Activated CD4-positive, alpha-beta memory T cell treated with anti-CD3 and anti-CD28 coated beads for 36 hours (primary cell): ENCODE results near the gene TMEM123. TPM values are rescaled to one million over a fixed set of nuclear protein-coding genes. Genes with fewer than 3 reads are reported as not detected.

ENCODE experiments used
- CTCF ChIA-PET: fragments of 350-600 bp; sonication (Branson Sonifier 250); formaldehyde crosslinking; loops from one replicate; lab custom pipeline; 2021; ENCODE audit warnings: antibody characterized with exemption, inconsistent platforms; lab: Charles Lee
- POLR2A ChIA-PET: fragments of 350-600 bp; sonication (Branson Sonifier 250); formaldehyde crosslinking; loops from one replicate; lab custom pipeline; 2021; ENCODE audit warnings: antibody characterized with exemption; lab: Charles Lee
- DNase-seq: peaks from one replicate; pipeline ENCODE4 v3.0.0-alpha.2; 2020
- H3K27ac Mint-ChIP-seq: one replicate; pipeline ENCODE4 v1.8.0; 2021; ENCODE audit warnings: mixed read lengths
- H3K27me3 Mint-ChIP-seq: one replicate; pipeline ENCODE4 v1.8.0; 2021; ENCODE audit warnings: mixed read lengths
- H3K36me3 Mint-ChIP-seq: one replicate; pipeline ENCODE4 v1.8.0; 2021; ENCODE audit warnings: mixed read lengths
- H3K4me1 Mint-ChIP-seq: one replicate; pipeline ENCODE4 v1.8.0; 2021; ENCODE audit warnings: low read depth, mixed read lengths
- H3K4me3 Mint-ChIP-seq: one replicate; pipeline ENCODE4 v1.8.0; 2021; ENCODE audit warnings: mild to moderate bottlenecking, mixed read lengths
- H3K9me3 Mint-ChIP-seq: one replicate; pipeline ENCODE4 v1.8.0; 2021; ENCODE audit warnings: mixed read lengths
- intact Hi-C: fragments of 100-400 bp; cut with micrococcal nuclease; formaldehyde crosslinking; loops from one replicate; pipeline ENCODE4 v1.15.1; 2023
- total RNA-seq, 2 experiments: library from RNA; stranded (reverse); gene quantifications; one replicate each; pipeline ENCODE4 v1.2.3, GENCODE V29; 2021

Gene TMEM123
- total RNA-seq, 2 experiments from 2014 or later, result 175 to 180 TPM

GRCh38 chr11:102407901-102408300 lies 44.7 kb downstream of the TMEM123 start:
- ChIA-PET CTCF (interaction anchor here (0.9 to 1.5 kb wide), 4 partner anchors 11 to 88 kb away, joined by 3 to 7 read pairs (median 3); no protein-coding TSS in a partner anchor), POLR2A (no interaction called here)
- H3K9me3 Mint-ChIP-seq, result no peaks in the 10 kb centered on the region
- H3K36me3 Mint-ChIP-seq, result peaks cover 19% of the 10 kb centered on the region
- intact Hi-C loops, result no loop called here
- no peak overlapping the region for H3K4me3 Mint-ChIP-seq
- no peak overlapping the region for H3K27ac Mint-ChIP-seq
- H3K27me3 Mint-ChIP-seq, result no peaks in the 10 kb centered on the region
- no peak for DNase-seq
- peaks cover 71% of the 10 kb centered on the region for H3K4me1 Mint-ChIP-seq

DNA sequence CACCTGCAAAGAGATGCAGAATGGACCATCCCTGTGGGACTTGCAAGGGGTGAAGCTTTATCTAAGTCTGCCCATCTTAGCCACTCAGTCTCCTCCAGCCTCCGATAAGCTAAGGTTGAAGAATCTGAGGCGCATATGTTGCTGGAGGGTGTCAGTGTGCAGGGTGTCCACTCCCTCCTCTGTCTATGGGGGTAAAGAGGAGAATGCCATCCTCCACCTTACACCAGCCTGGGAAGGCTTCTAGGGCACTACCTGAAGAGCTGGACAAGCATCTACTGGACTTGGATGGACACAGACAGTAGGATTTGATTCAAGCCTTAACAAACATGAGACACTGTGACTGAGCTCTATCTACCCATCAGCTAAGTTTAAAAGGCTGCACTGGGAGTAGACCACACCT lies 46.5 kb downstream of the TMEM123 start:
- no peak for DNase-seq
- POLR2A ChIA-PET, result interaction anchor here (1.0 kb wide), 1 partner anchor 46 kb away, joined by 4 read pairs; no protein-coding TSS in a partner anchor
- intact Hi-C loops, result no loop called here
- CTCF ChIA-PET, result interaction anchor here (0.5 to 1.9 kb wide), 6 partner anchors 16 to 388 kb away, joined by 3 to 13 read pairs (median 6); no protein-coding TSS in a partner anchor
- Mint-ChIP-seq H3K4me1 (peaks cover 75% of the 10 kb centered on the region), H3K27ac (no peak overlapping the region), H3K36me3 (peaks cover 34% of the 10 kb centered on the region), H3K27me3 (no peaks in the 10 kb centered on the region), H3K9me3 (no peaks in the 10 kb centered on the region), H3K4me3 (no peak overlapping the region)

DNA sequence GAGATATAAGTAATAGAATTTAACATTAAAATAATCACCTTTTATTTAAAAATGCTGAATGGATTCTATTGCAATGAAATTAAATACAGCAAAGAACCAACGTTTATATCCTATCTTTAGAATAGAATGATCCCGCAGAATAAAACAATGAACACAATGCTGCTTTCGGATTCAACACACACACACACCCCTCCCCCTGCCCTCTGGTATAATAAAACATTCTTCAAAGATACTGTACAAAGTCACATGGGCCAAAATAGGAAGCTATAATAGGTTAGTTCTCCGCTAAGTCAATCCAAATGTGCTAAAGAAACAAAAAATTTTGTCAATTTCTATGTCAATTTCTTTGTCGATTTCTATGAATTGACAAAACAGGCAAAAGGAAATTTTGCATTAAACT lies 47.1 kb downstream of the TMEM123 start:
- no peaks in the 10 kb centered on the region for H3K9me3 Mint-ChIP-seq
- CTCF ChIA-PET, result no interaction called here
- no peak overlapping the region for H3K4me3 Mint-ChIP-seq
- H3K4me1 Mint-ChIP-seq, result peaks cover 72% of the 10 kb centered on the region
- POLR2A ChIA-PET, result no interaction called here
- intact Hi-C loops, result no loop called here
- H3K36me3 Mint-ChIP-seq, result peaks cover 38% of the 10 kb centered on the region
- no peak for DNase-seq
- no peaks in the 10 kb centered on the region for H3K27me3 Mint-ChIP-seq
- H3K27ac Mint-ChIP-seq, result no peak overlapping the region

DNA sequence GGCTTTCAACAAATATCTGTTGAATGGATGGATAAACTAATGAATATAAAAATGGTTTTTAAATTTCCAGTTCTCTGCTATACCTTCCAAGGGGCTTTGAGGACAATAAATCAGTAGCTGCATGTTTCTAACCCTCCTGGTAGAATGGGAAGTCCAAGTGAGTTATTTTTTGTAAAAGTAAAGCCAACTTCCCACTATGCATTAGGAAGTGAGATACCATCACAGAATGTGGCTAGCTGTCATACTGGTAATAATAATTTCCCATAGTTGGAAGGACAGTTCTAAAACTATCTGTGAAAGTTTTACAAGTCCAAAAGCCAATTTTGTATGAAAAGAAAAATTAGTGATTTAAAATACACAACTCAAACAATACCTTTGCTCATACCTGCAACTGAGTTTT lies 50.0 kb downstream of the TMEM123 start:
- H3K4me1 Mint-ChIP-seq, result peaks cover 60% of the 10 kb centered on the region

DNA sequence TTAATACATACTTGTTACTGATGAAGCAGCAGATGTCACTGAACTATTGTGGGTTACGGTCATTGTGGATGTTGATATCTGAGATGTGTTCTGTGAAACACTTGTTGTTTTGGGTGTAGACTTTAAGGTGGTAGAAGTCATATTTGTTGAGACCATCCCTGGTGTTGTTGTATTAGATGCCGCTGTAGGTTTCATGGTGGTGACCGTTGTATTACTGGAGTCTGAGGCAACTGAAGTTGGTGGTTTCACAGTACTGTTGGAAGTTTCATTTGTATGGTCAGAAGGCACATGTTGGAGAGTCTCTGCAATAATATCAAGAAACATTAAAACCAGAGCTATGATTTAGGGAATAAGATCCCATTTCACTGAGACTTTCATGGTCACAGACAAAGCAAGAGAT lies 50.7 kb downstream of the TMEM123 start:
- POLR2A ChIA-PET, result interaction anchor here (1.9 kb wide), 1 partner anchor 13 kb away, joined by 4 read pairs; no protein-coding TSS in a partner anchor
- intact Hi-C loops, result no loop called here
- Mint-ChIP-seq H3K27ac (peak overlapping the region; percentile 40), H3K9me3 (no peaks in the 10 kb centered on the region), H3K4me3 (no peak overlapping the region), H3K27me3 (no peaks in the 10 kb centered on the region), H3K36me3 (peaks cover 43% of the 10 kb centered on the region), H3K4me1 (peaks cover 59% of the 10 kb centered on the region)
- CTCF ChIA-PET, result interaction anchor here (1.7 to 4.1 kb wide), 2 partner anchors 11 to 108 kb away, joined by 3 to 28 read pairs; no protein-coding TSS in a partner anchor
- no peak for DNase-seq

More for the DNA sequence above, 50.0 kb downstream of the TMEM123 start:
- H3K27ac Mint-ChIP-seq, result peak overlapping the region; percentile 33
- H3K27me3 Mint-ChIP-seq, result no peaks in the 10 kb centered on the region
- H3K9me3 Mint-ChIP-seq, result no peaks in the 10 kb centered on the region
- H3K4me3 Mint-ChIP-seq, result no peak overlapping the region
- DNase-seq, result no peak
- ChIA-PET POLR2A (interaction anchor here (1.9 kb wide), 1 partner anchor 13 kb away, joined by 4 read pairs; no protein-coding TSS in a partner anchor), CTCF (interaction anchor here (1.7 kb wide), 1 partner anchor 109 kb away, joined by 3 read pairs; no protein-coding TSS in a partner anchor)
- intact Hi-C loops, result no loop called here
- peaks cover 42% of the 10 kb centered on the region for H3K36me3 Mint-ChIP-seq

DNA sequence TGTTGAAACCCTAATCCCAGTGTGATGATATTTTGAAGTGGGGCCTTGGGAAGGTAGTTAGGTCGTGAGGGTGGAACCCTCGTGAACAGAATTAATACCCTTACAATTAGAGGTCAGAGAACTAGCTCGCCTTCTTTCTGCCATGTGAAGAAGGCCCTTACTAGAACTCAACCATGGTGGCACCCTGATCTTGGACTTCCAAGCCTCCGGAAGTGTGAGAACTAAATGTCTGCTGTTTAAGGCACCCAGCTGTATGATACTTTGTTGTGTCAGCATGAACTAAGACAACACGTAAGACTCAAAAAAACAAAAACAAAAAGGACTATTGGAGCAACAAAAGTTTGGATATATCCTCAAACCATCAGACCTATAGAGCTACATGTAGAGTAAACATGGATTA lies 52.0 kb downstream of the TMEM123 start:
- no peaks in the 10 kb centered on the region for H3K9me3 Mint-ChIP-seq
- peaks cover 59% of the 10 kb centered on the region for H3K4me1 Mint-ChIP-seq
- POLR2A ChIA-PET, result interaction anchor here (1.9 kb wide), 1 partner anchor 15 kb away, joined by 4 read pairs; no protein-coding TSS in a partner anchor
- H3K36me3 Mint-ChIP-seq, result peaks cover 43% of the 10 kb centered on the region
- CTCF ChIA-PET, result interaction anchor here (1.0 to 4.1 kb wide), 3 partner anchors 9 to 213 kb away, joined by 3 to 28 read pairs (median 8); no protein-coding TSS in a partner anchor
- no peaks in the 10 kb centered on the region for H3K27me3 Mint-ChIP-seq
- DNase-seq, result no peak
- H3K4me3 Mint-ChIP-seq, result no peak overlapping the region
- no peak overlapping the region for H3K27ac Mint-ChIP-seq
- intact Hi-C loops, result no loop called here

DNA sequence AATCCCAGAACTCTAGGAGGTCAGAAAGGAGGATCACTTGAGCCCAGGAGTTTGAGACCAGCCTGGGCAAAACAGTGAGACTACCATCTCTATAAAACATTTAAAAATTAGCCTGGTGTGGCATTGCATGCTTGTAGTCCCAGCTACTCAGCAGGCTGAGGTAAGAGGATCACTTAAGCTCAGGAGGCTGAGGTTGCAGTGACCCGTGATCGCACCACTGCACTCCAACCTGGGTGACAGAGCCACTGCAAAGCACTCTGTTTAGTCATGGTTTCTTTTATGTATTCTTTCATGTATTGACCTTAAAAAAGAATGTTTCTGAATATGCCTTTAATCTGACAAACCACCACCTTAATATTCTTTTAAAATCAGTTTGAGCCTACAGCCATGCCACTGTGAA lies 53.4 kb downstream of the TMEM123 start:
- no peak for DNase-seq

DNA sequence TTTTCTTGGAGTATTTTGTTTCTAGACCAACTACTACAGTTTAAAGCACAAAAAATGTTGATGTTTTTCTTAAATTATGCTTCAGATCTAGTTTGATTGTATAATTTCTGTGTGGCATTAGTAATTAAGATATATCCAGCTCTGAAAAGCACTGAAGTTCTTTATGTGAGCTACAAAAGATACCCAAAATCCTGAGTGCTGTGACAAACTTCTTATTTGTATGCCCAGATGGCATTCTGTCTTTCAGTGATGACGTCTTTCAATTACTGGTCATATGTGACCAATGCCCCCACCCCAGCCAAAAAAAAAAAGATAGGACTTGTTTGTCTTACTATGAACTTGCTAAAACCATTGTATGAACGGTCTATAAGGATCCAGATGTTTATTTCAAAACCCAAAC lies 54.3 kb downstream of the TMEM123 start:
- Mint-ChIP-seq H3K27ac (no peak overlapping the region), H3K9me3 (no peaks in the 10 kb centered on the region), H3K4me3 (no peak overlapping the region), H3K4me1 (peaks cover 50% of the 10 kb centered on the region), H3K27me3 (no peaks in the 10 kb centered on the region), H3K36me3 (peaks cover 42% of the 10 kb centered on the region)
- intact Hi-C loops, result no loop called here
- POLR2A ChIA-PET, result no interaction called here
- no peak for DNase-seq
- CTCF ChIA-PET, result interaction anchor here (1.0 to 4.1 kb wide), 5 partner anchors 7 to 98 kb away, joined by 3 to 28 read pairs (median 6); no protein-coding TSS in a partner anchor

More for the DNA sequence above, 53.4 kb downstream of the TMEM123 start:
- H3K4me1 Mint-ChIP-seq, result peaks cover 53% of the 10 kb centered on the region
- ChIA-PET CTCF (interaction anchor here (1.0 to 4.1 kb wide), 3 partner anchors 8 to 97 kb away, joined by 3 to 28 read pairs (median 5); no protein-coding TSS in a partner anchor), POLR2A (no interaction called here)
- H3K27ac Mint-ChIP-seq, result no peak overlapping the region
- intact Hi-C loops, result no loop called here
- no peak overlapping the region for H3K4me3 Mint-ChIP-seq
- H3K36me3 Mint-ChIP-seq, result peaks cover 42% of the 10 kb centered on the region
- H3K9me3 Mint-ChIP-seq, result no peaks in the 10 kb centered on the region
- no peaks in the 10 kb centered on the region for H3K27me3 Mint-ChIP-seq

GRCh38 chr11:102396708-102397563 lies 55.6 kb downstream of the TMEM123 start:
- Mint-ChIP-seq H3K36me3 (peaks cover 37% of the 10 kb centered on the region), H3K4me3 (no peak overlapping the region), H3K27me3 (no peaks in the 10 kb centered on the region), H3K27ac (peak overlapping the region; percentile 67), H3K9me3 (no peaks in the 10 kb centered on the region), H3K4me1 (peaks cover 46% of the 10 kb centered on the region)
- intact Hi-C loops, result loop anchor here (1.0 to 2.0 kb wide), 7 partner anchors 16 to 98 kb away; partner anchors contain the start of gene BIRC2
- POLR2A ChIA-PET, result no interaction called here
- no peak for DNase-seq
- CTCF ChIA-PET, result interaction anchor here (0.7 to 2.6 kb wide), 7 partner anchors 11 to 216 kb away, joined by 3 to 10 read pairs (median 5); no protein-coding TSS in a partner anchor

- ChIA-PET POLR2A (no interaction called here), CTCF (interaction anchor here (0.7 to 2.6 kb wide), 6 partner anchors 54 to 217 kb away, joined by 3 to 10 read pairs (median 5); no protein-coding TSS in a partner anchor)
- Mint-ChIP-seq H3K27me3 (no peaks in the 10 kb centered on the region), H3K36me3 (peaks cover 27% of the 10 kb centered on the region), H3K4me1 (peaks cover 41% of the 10 kb centered on the region), H3K27ac (no peak overlapping the region), H3K4me3 (no peak overlapping the region), H3K9me3 (no peaks in the 10 kb centered on the region)
- DNase-seq, result no peak
- intact Hi-C loops, result loop anchor here (1.0 to 2.0 kb wide), 7 partner anchors 17 to 99 kb away; partner anchors contain the start of gene BIRC2
Observed at GRCh38 chr11:102395720-102396393, 56.7 kb downstream of the TMEM123 start.

DNA sequence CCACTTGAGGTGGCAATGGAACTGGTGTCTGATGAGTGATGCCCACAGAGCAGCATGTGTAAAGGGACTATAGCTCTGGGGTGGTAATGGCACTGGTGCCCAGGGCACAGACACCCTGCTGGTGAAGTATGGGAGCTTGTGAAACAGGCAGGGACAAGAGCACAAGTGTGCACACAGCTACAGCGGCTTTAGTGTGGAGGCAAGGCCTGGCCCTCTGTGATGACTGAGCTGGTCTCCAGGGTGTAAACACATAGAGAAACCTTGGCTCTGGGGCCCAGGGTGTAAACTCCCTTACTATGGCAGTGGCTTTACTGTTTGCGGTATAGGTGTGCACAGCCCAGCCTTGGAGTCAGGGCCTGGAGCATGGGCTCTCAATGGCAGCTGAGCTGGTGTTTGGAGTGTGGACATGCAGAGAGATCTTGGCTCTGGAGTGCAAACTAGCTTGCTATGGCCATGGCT lies 59.3 kb downstream of the TMEM123 start:
- Mint-ChIP-seq H3K36me3 (peaks cover 32% of the 10 kb centered on the region), H3K4me3 (no peak overlapping the region), H3K9me3 (no peaks in the 10 kb centered on the region), H3K27ac (peak overlapping the region; percentile 40), H3K27me3 (no peaks in the 10 kb centered on the region), H3K4me1 (peaks cover 48% of the 10 kb centered on the region)
- CTCF ChIA-PET, result interaction anchor here (0.9 to 5.9 kb wide), 12 partner anchors 20 to 273 kb away, joined by 3 to 63 read pairs (median 8); no protein-coding TSS in a partner anchor
- intact Hi-C loops, result no loop called here
- POLR2A ChIA-PET, result no interaction called here
- no peak for DNase-seq
